Kidney epithelial cell (primary cell): Measurements from ENCODE around the gene ARFIP1. TPM values are rescaled to one million over a fixed set of nuclear protein-coding genes. Genes with fewer than 3 reads are reported as not detected.

ENCODE experiments used
- DNase-seq: peaks from one replicate; pipeline ENCODE4 v3.0.0-alpha.2; 2010; ENCODE audit warnings: low read depth
- H3K27me3 ChIP-seq: 2 replicates; pipeline ENCODE4 v1.6.0; 2011; ENCODE audit warnings: low read length; ENCODE audit not compliant: control insufficient read depth, insufficient read depth
- H3K36me3 ChIP-seq: 2 replicates; pipeline ENCODE4 v1.5.1; 2011; ENCODE audit warnings: low read length; ENCODE audit not compliant: control insufficient read depth, insufficient read depth
- H3K4me3 ChIP-seq: 2 replicates; pipeline ENCODE4 v1.5.1; 2011; ENCODE audit warnings: low read depth, mild to moderate bottlenecking, control low read depth, low read length
- CTCF ChIP-seq: IDR thresholded peaks from 2 replicates; pipeline ENCODE4 v1.5.1; 2011; ENCODE audit warnings: mild to moderate bottlenecking, moderate library complexity, low read length, control low read depth, inconsistent platforms; ENCODE audit not compliant: insufficient read depth, poor library complexity, severe bottlenecking
- total RNA-seq: library from RNA; depleted of rRNA; stranded (reverse); fragments of >200 nt; gene quantifications from 2 replicates; pipeline ENCODE4 v1.2.3, GENCODE V29; 2015

The ARFIP1 gene
- total RNA-seq, 1 donor from 2014 or later, result 34.2 TPM

GRCh38 chr4:152903658-152904057 is 123.9 kb downstream of the ARFIP1 start:
- DNase-seq, result no peak
- TF ChIP-seq CTCF, result no peak
- H3K27me3 ChIP-seq, result no peaks in the 10 kb centered on the region
- H3K36me3 ChIP-seq, result no peaks in the 10 kb centered on the region
- no peak overlapping the region for H3K4me3 ChIP-seq

GRCh38 chr4:152909901-152910300 is 130.1 kb downstream of the ARFIP1 start:
- no peak for TF ChIP-seq CTCF
- no peak overlapping the region for H3K4me3 ChIP-seq
- DNase-seq, result no peak
- no peaks in the 10 kb centered on the region for H3K36me3 ChIP-seq
- no peaks in the 10 kb centered on the region for H3K27me3 ChIP-seq

GRCh38 chr4:152910521-152910920 is 130.8 kb downstream of the ARFIP1 start:
- Histone ChIP-seq H3K4me3 (no peak overlapping the region), H3K36me3 (no peaks in the 10 kb centered on the region), H3K27me3 (no peaks in the 10 kb centered on the region)
- no peak for DNase-seq
- TF ChIP-seq CTCF, result no peak

GRCh38 chr4:152917543-152918395 is 138.0 kb downstream of the ARFIP1 start:
- no peak overlapping the region for H3K4me3 ChIP-seq
- H3K27me3 ChIP-seq, result no peaks in the 10 kb centered on the region
- TF ChIP-seq CTCF, result no peak
- no peak for DNase-seq
- no peaks in the 10 kb centered on the region for H3K36me3 ChIP-seq

GRCh38 chr4:152919826-152920225 is 140.1 kb downstream of the ARFIP1 start:
- no peak for DNase-seq
- TF ChIP-seq CTCF, result no peak
- H3K27me3 ChIP-seq, result no peaks in the 10 kb centered on the region

GRCh38 chr4:152920768-152921167 is 141.0 kb downstream of the ARFIP1 start:
- Histone ChIP-seq H3K27me3 (no peaks in the 10 kb centered on the region), H3K4me3 (no peak overlapping the region), H3K36me3 (no peaks in the 10 kb centered on the region)
- TF ChIP-seq CTCF, result no peak
- no peak for DNase-seq

More at GRCh38 chr4:152919826-152920225, 140.1 kb downstream of the ARFIP1 start:
- Histone ChIP-seq H3K4me3 (no peak overlapping the region), H3K36me3 (no peaks in the 10 kb centered on the region)
